Loucy (cell line): ENCODE measurements around the gene KRT76.

Experiments used
- H2AFZ ChIP-seq: fragments of 200-600 bp; sonication (generic); 2 replicates; pipeline ENCODE4 v1.6.0; 2016; ENCODE audit warnings: antibody characterized with exemption, mild to moderate bottlenecking, low read length, moderate library complexity
- H3F3A ChIP-seq: fragments of 200-600 bp; 2 replicates; pipeline ENCODE4 v1.6.0; 2016; ENCODE audit warnings: antibody characterized with exemption, low read depth, mild to moderate bottlenecking
- H3K27me3 ChIP-seq: fragments of 200-600 bp; sonication (generic); 2 replicates; pipeline ENCODE4 v1.6.1; 2014; ENCODE audit warnings: low read length, mild to moderate bottlenecking; ENCODE audit not compliant: insufficient read depth, poor library complexity, severe bottlenecking
- H3K36me3 ChIP-seq: fragments of 200-600 bp; sonication (generic); 2 replicates; pipeline ENCODE4 v1.6.1; 2016; ENCODE audit warnings: low read length; ENCODE audit not compliant: insufficient read depth
- H3K4me1 ChIP-seq: fragments of 200-600 bp; sonication (generic); 2 replicates; pipeline ENCODE4 v1.5.1; 2014; ENCODE audit warnings: low read length, mild to moderate bottlenecking; ENCODE audit not compliant: insufficient read depth, poor library complexity, severe bottlenecking
- H3K4me2 ChIP-seq: fragments of 200-600 bp; sonication (generic); 2 replicates; pipeline ENCODE4 v1.6.0; 2014; ENCODE audit warnings: antibody characterized with exemption, low read length, low read depth, mild to moderate bottlenecking; ENCODE audit not compliant: poor library complexity, severe bottlenecking
- H3K4me3 ChIP-seq: fragments of 200-600 bp; sonication (generic); 2 replicates; pipeline ENCODE4 v1.5.1; 2014; ENCODE audit warnings: low read length, mild to moderate bottlenecking, mixed read lengths; ENCODE audit not compliant: poor library complexity, severe bottlenecking
- H3K79me2 ChIP-seq: fragments of 200-600 bp; sonication (generic); 2 replicates; pipeline ENCODE4 v1.6.1; 2014; ENCODE audit warnings: low read length; ENCODE audit not compliant: insufficient read depth
- H3K9ac ChIP-seq: fragments of 200-600 bp; sonication (generic); 2 replicates; pipeline ENCODE4 v1.6.0; 2014; ENCODE audit warnings: mild to moderate bottlenecking, low read depth, low read length, moderate library complexity; ENCODE audit not compliant: poor library complexity, severe bottlenecking
- H3K9me2 ChIP-seq: fragments of 200-600 bp; sonication (generic); replicated peaks from 2 replicates; pipeline ENCODE4 v1.6.1; 2016; ENCODE audit warnings: low read depth, low read length, mixed read lengths
- H3K9me3 ChIP-seq: fragments of 200-600 bp; sonication (generic); 2 replicates; pipeline ENCODE4 v1.6.1; 2014; ENCODE audit warnings: mild to moderate bottlenecking, antibody characterized with exemption, low read length, low read depth; ENCODE audit not compliant: insufficient read depth
- H4K20me1 ChIP-seq: fragments of 200-600 bp; sonication (generic); 2 replicates; pipeline ENCODE4 v1.6.0; 2014; ENCODE audit warnings: antibody characterized with exemption, low read length, mild to moderate bottlenecking; ENCODE audit not compliant: insufficient read depth, poor library complexity, severe bottlenecking
- EZH2phosphoT487 ChIP-seq: fragments of 200-600 bp; IDR thresholded peaks from 2 replicates; pipeline ENCODE4 v1.6.1; 2018; ENCODE audit warnings: antibody characterized with exemption, mild to moderate bottlenecking, moderate library complexity, borderline replicate concordance
- TF ChIP-seq, protein P1 (sequence below): fragments of 200-600 bp; sonication (generic); conservative IDR thresholded peaks from 2 replicates; pipeline ENCODE4 v1.5.1; 2014; ENCODE audit warnings: mild to moderate bottlenecking, antibody characterized with exemption, low read length

The KRT76 gene

DNA sequence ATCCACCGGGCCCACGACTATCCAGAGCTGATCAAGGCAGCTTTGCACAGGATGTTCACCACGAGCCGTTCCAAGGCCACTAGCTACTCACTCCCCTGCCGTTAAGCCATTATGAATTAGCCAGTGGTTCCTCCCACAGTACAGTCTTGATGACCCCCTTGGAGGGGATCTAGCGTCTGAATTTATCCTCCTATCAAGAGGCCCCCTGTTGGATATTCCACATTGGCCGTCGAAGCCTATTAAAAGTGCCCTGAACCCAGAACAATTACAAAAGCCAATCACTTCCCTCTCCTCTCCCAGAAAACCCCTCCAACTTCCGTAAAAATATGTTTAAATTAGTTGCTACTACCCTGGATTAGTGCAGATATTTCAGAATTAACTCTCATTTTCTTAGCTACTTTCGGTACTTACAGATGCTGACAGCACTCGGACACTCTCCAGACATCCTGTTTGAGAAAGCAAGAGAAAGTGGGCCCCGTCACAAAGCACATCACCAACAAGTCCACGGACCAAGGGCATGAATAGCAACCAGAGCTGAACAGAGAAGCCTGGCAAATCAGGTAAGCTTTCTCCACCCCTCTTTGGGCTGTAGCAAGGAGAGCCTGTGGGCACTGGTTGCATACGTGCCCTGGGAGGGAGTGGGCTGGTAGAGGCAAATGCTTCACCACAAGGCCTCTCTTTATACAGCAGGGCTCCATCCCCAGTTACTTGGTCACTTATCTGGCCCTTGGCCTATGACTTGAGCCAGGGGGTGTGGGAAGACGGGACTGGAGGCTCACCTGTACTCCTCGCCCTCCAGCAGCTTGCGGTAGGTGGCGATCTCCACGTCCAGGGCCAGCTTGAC lies 13.5 kb upstream of the KRT76 start:
- no peaks in the 10 kb centered on the region for H3F3A ChIP-seq
- H3K4me2 ChIP-seq = no peak overlapping the region
- H3K4me3 ChIP-seq = no peak overlapping the region
- H3K27me3 ChIP-seq = no peaks in the 10 kb centered on the region
- H3K9me3 ChIP-seq = no peaks in the 10 kb centered on the region
- H3K4me1 ChIP-seq = no peaks in the 10 kb centered on the region
- H4K20me1 ChIP-seq = no peaks in the 10 kb centered on the region
- H3K36me3 ChIP-seq = no peaks in the 10 kb centered on the region
- H3K9me2 ChIP-seq = no peaks in the 10 kb centered on the region
- TF ChIP-seq, protein P1, sequence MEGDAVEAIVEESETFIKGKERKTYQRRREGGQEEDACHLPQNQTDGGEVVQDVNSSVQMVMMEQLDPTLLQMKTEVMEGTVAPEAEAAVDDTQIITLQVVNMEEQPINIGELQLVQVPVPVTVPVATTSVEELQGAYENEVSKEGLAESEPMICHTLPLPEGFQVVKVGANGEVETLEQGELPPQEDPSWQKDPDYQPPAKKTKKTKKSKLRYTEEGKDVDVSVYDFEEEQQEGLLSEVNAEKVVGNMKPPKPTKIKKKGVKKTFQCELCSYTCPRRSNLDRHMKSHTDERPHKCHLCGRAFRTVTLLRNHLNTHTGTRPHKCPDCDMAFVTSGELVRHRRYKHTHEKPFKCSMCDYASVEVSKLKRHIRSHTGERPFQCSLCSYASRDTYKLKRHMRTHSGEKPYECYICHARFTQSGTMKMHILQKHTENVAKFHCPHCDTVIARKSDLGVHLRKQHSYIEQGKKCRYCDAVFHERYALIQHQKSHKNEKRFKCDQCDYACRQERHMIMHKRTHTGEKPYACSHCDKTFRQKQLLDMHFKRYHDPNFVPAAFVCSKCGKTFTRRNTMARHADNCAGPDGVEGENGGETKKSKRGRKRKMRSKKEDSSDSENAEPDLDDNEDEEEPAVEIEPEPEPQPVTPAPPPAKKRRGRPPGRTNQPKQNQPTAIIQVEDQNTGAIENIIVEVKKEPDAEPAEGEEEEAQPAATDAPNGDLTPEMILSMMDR = no peak
- TF ChIP-seq EZH2phosphoT487 = no peak
- H3K79me2 ChIP-seq = no peaks in the 10 kb centered on the region
- H3K9ac ChIP-seq = no peak overlapping the region
- H2AFZ ChIP-seq = no peak overlapping the region

DNA sequence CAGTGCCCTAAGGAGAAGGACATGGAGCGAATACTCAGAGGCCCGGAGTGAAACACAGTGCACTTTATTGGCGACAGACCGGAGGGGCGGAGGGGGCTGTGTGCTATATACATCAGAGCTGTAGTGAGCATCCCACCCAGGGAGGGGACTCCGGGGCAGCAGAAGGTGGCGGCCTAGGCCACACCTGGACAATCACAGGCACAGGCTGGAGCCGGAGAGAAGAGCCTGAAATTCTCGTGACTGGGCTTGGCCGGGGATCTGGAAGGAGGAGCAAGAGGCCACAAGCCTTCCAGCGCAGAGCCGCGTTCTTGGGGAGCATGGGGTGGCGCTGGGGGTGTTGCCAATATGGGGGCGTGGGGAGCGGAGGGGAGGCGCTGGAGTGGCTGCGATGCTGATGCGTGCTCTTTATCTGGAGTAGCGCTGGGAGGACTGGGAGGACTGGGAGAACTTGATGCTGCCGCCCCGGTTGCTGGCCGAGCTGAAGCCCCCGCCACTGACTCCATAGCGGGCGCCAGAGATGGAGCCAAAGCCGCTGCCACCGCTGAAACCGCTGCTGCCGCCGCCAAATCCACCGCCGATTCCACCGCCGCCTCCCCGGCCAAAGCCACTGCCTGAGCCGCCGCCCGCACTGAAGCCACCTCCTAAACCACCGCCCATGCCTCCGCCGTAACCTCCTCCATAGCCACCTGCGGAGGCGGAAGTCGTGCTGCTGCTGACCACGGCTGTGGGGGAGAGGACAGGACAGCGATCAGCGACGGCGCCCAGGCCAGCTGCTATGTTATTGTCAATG lies 12.7 kb upstream of the KRT76 start:
- Histone ChIP-seq H3K9me2 (no peaks in the 10 kb centered on the region), H2AFZ (no peak overlapping the region), H3K79me2 (no peaks in the 10 kb centered on the region), H3K4me2 (no peak overlapping the region), H3K27me3 (no peaks in the 10 kb centered on the region), H4K20me1 (no peaks in the 10 kb centered on the region), H3K4me3 (no peak overlapping the region), H3K4me1 (no peaks in the 10 kb centered on the region), H3K9me3 (no peaks in the 10 kb centered on the region), H3K36me3 (no peaks in the 10 kb centered on the region), H3F3A (no peaks in the 10 kb centered on the region), H3K9ac (no peak overlapping the region)
- no peak for TF ChIP-seq EZH2phosphoT487
- TF ChIP-seq, protein P1 = no peak

DNA sequence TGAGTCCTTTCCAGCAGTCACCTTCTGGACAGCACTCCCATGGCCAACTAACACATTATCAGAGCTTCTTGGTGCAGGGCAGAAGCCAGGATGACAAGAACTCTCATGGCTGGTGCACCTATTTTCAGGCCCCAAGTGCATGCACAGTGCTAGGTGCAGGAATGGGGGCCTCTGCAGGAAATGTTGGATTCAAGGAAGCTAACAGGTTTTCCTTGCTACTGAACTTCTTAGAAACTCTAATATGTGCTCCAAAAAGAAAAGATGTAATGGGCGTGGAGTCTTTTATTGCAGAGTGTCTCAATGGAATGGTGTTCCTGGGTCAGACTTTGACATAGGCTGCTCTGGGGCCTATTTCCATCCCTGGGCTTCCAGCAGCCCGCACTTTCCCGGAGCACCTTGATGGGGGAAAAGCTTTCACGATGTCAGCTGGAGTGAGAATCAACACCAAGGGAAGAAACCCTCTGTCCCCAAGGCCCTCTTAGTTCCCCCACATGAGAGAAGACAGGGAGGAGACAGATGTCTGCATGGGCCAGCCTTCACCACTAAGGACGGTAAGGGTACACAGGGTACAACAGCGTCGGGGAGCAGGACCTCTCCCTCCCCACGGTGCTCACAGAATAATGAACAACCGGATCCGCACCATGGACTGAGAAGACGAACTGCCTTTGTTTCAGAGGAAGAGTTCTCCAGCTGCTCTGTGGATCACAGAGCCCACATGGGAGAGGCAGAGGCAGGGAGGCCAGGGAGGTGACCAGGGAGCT lies 11.9 kb upstream of the KRT76 start:
- Histone ChIP-seq H3K27me3 (no peaks in the 10 kb centered on the region), H3K36me3 (no peaks in the 10 kb centered on the region), H2AFZ (no peak overlapping the region), H4K20me1 (no peaks in the 10 kb centered on the region), H3F3A (no peaks in the 10 kb centered on the region), H3K4me2 (no peak overlapping the region), H3K9ac (no peak overlapping the region), H3K9me2 (no peaks in the 10 kb centered on the region), H3K79me2 (no peaks in the 10 kb centered on the region), H3K4me1 (no peaks in the 10 kb centered on the region), H3K9me3 (no peaks in the 10 kb centered on the region), H3K4me3 (no peak overlapping the region)
- no peak for TF ChIP-seq EZH2phosphoT487
- TF ChIP-seq, protein P1 = no peak
